SH-SY5Y (cell line): ENCODE data around the gene HOXA13.

ENCODE experiments used
- GATA2 ChIP-seq: IDR thresholded peaks from 2 replicates; pipeline ENCODE4 v1.6.1; 2011; ENCODE audit warnings: mild to moderate bottlenecking, low read depth, low read length
- GATA3 ChIP-seq: IDR thresholded peaks from 2 replicates; pipeline ENCODE4 v1.6.1; 2011; ENCODE audit warnings: low read depth, mild to moderate bottlenecking, low read length, moderate library complexity

The HOXA13 gene

GRCh38 chr7:27186668-27187474, 13.0 kb downstream of the HOXA13 start:
- TF ChIP-seq GATA2 (no peak), GATA3 (no peak)

GRCh38 chr7:27185854-27186667, 13.8 kb downstream of the HOXA13 start:
- TF ChIP-seq GATA3 (no peak), GATA2 (no peak)

DNA sequence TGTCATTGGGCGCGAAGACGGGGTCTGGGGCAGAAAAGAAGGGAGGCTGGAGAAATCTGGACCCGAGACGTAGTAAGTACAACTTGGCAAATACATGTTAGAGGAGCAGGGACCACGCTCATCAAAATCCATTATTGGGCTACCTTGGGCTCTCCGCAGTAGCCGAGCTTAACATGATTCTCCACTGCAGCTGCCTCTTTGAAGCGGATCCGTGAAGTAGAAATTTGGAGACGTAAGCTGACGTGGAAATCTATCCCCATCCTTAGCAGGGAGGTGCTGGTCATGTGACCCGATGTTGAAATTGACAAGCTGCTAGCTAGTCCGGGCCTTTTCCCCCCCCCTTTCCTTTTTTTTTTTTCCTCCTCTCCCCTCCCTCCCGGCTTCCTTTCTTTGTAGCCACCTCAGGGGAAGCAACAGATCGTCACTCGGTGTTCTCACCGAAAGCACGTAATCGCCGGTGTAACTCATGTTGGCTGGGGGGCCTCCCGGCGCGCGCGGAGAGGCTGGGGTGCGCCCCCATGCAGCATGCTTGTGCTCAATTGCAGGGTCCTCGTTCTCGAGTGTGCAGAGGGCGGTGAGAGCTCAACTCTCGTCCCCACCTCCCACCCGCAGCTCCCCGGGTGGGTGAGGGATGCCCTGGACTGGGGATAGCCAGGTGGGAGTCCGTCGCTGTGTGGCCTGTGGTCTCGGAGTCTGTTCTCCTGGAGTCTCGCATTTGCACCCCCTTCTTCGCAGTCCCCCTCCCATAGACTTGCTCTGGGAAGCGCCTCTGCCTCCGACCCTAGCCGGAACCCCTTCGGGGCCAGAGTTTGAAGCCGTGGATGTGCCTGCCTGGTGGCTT, 14.7 kb downstream of the HOXA13 start, which contains the start of gene HOXA11:
Gene HOXA11 (minus strand): TSS at position 220 of the 841 bp plus-strand sequence. CDS start 88 bp downstream, at position 132.
- TF ChIP-seq GATA2, result no peak
- TF ChIP-seq GATA3, result no peak

DNA sequence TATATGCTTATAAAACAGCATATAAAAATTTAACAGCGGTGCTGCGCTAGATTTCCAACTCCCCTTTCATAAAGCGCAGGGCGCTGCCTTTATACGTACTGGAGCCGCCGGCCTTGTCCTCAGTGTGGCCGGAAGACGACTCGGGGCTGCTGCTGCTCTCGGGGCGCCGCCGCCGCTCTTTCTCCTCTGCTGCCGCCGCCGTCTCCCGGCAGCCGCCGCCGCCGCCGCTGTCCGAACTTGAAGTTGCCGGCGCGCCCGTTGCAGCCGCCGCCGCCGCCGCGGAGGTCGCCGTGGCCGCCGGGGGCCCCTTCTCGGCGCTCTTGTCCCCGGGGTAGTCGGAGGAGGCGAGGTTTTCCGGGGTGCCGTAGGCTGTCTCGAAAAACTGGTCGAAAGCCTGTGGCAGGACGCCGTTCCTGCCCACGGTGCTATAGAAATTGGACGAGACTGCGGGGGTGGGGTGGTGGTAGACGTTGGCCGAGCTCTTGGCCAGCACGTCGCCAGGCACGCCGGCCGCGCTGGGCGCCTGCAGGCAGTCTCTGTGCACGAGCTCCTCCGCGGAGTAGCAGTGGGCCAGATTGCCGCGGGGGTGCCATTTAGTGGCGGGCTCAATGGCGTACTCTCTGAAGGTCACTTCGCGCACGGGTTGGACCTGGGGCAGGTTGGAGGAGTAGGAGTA, 15.4 kb downstream of the HOXA13 start:
- TF ChIP-seq GATA3 (no peak), GATA2 (no peak)

- no peak for TF ChIP-seq GATA3
- TF ChIP-seq GATA2, result no peak
These were observed 16.1 kb downstream of the HOXA13 start for GRCh38 chr7:27183682-27184336.

GRCh38 chr7:27182861-27183681, 16.8 kb downstream of the HOXA13 start:
- no peak for TF ChIP-seq GATA3
- TF ChIP-seq GATA2, result no peak

GRCh38 chr7:27182285-27182841, 17.5 kb downstream of the HOXA13 start:
- TF ChIP-seq GATA2, result no peak
- TF ChIP-seq GATA3, result no peak

DNA sequence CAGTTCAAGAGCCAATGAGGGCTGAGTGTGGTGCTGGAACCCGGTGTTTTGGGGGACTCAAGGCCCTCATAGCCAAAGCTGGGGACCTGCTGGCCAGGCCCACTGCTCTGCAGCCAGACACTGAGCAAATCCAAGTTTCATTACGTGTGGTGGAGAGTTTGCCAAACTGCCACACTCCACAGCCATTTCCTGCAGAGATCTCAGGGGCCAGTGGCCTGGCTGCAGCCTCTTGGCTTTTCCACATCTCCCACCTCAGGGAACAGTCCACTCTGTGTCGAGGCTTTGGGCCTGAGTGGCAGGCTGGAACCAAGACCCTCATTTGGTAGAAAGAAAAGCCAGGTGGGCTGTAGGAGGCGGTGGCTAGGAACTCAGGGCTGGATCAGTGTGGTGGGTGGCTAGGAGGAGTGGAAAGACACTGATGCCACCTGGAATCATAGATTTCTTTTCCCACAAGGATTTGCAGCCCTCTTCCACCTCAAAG, 18.1 kb downstream of the HOXA13 start:
- TF ChIP-seq GATA3, result no peak
- no peak for TF ChIP-seq GATA2

- TF ChIP-seq GATA2 (no peak), GATA3 (no peak)
These were observed 19.2 kb downstream of the HOXA13 start for GRCh38 chr7:27180431-27181420.

GRCh38 chr7:27179503-27180430, 20.1 kb downstream of the HOXA13 start:
- TF ChIP-seq GATA2 (no peak), GATA3 (no peak)
